ENCODE results near the gene DLGAP1.

Gene DLGAP1

GRCh38 chr18:3885209-3885792 is 569.8 kb downstream of the DLGAP1 start:
- no peak for DNase-seq

- no peak for DNase-seq
These were observed 575.3 kb downstream of the DLGAP1 start for GRCh38 chr18:3879836-3880120.

- DNase-seq, result no peak
These were observed 575.8 kb downstream of the DLGAP1 start for GRCh38 chr18:3879114-3879835.

GRCh38 chr18:3878401-3878800 is 576.7 kb downstream of the DLGAP1 start:
- no peak for DNase-seq

- DNase-seq, result no peak
These were observed 577.4 kb downstream of the DLGAP1 start for GRCh38 chr18:3877678-3878077.

GRCh38 chr18:3875961-3876360 is 579.1 kb downstream of the DLGAP1 start:
- DNase-seq, result no peak

GRCh38 chr18:3875376-3875775 is 579.7 kb downstream of the DLGAP1 start:
- no peak for DNase-seq

- DNase-seq, result no peak
These were observed 580.5 kb downstream of the DLGAP1 start for GRCh38 chr18:3874581-3874980.

GRCh38 chr18:3874125-3874524 is 581.0 kb downstream of the DLGAP1 start:
- no peak for DNase-seq

GRCh38 chr18:3873698-3874097 is 581.4 kb downstream of the DLGAP1 start:
- no peak for DNase-seq

GRCh38 chr18:3873211-3873610 is 581.9 kb downstream of the DLGAP1 start:
- no peak for DNase-seq

- DNase-seq, result no peak
These were observed 582.5 kb downstream of the DLGAP1 start for GRCh38 chr18:3872641-3873040.

- DNase-seq, result no peak
These were observed 583.4 kb downstream of the DLGAP1 start for GRCh38 chr18:3871687-3872086.

- no peak for DNase-seq
These were observed 584.2 kb downstream of the DLGAP1 start for GRCh38 chr18:3870914-3871313.

GRCh38 chr18:3869848-3870247 is 585.3 kb downstream of the DLGAP1 start:
- no peak for DNase-seq

GRCh38 chr18:3867864-3868311 is 587.2 kb downstream of the DLGAP1 start:
- DNase-seq, result no peak

- no peak for DNase-seq
These were observed 587.9 kb downstream of the DLGAP1 start for GRCh38 chr18:3867236-3867635.

GRCh38 chr18:3864669-3865298 is 590.3 kb downstream of the DLGAP1 start:
- DNase-seq, result no peak

GRCh38 chr18:3863593-3863992 is 591.5 kb downstream of the DLGAP1 start:
- no peak for DNase-seq

- no peak for DNase-seq
These were observed 592.1 kb downstream of the DLGAP1 start for GRCh38 chr18:3863006-3863405.

- DNase-seq, result no peak
These were observed 593.6 kb downstream of the DLGAP1 start for GRCh38 chr18:3861495-3861894.

GRCh38 chr18:3857544-3857943 is 597.6 kb downstream of the DLGAP1 start:
- DNase-seq, result no peak

- DNase-seq, result no peak
These were observed 599.1 kb downstream of the DLGAP1 start for GRCh38 chr18:3855966-3856365.

- no peak for DNase-seq
These were observed 602.8 kb downstream of the DLGAP1 start for GRCh38 chr18:3852321-3852720.

GRCh38 chr18:3851159-3851558 is 603.9 kb downstream of the DLGAP1 start:
- DNase-seq, result no peak
